Naive thymus-derived CD4-positive, alpha-beta T cell (primary cell): ENCODE measurements around the gene PARP15. TPM values are rescaled to one million over a fixed set of nuclear protein-coding genes. Genes with fewer than 3 reads are reported as not detected.

Experiments used
- ATAC-seq: fragments of 150-1000 bp; cut with Tn5 transposase; 2 replicates; pipeline ENCODE4 v1.10.0; 2021; ENCODE audit warnings: mild to moderate bottlenecking, moderate library complexity
- CTCF ChIA-PET: fragments of 350-600 bp; sonication (Branson Sonifier 250); formaldehyde crosslinking; loops from one replicate; lab custom pipeline; 2021; ENCODE audit warnings: antibody characterized with exemption; lab: Charles Lee
- POLR2A ChIA-PET: fragments of 350-600 bp; sonication (Branson Sonifier 250); formaldehyde crosslinking; loops from one replicate; lab custom pipeline; 2021; ENCODE audit warnings: antibody characterized with exemption, inconsistent platforms; lab: Charles Lee
- DNase-seq, 9 donors: peaks; one replicate each; pipeline versions ENCODE4 v3.0.0 to v3.0.0-alpha.2; 2020 to 2022; ENCODE audit warnings: mixed read lengths in 1 of 9
- H3K27ac ChIP-seq: one replicate; pipeline ENCODE4 v1.7.0; 2013; ENCODE audit warnings: mild to moderate bottlenecking, low read depth, low read length, moderate library complexity
- H3K27me3 ChIP-seq, 2 donors: one replicate each; pipeline ENCODE4 v1.7.0; 2013; ENCODE audit warnings: low read length in 2 of 2, mild to moderate bottlenecking in 2 of 2, moderate library complexity in 2 of 2; ENCODE audit not compliant: control insufficient read depth in 2 of 2, insufficient read depth in 2 of 2
- H3K36me3 ChIP-seq, 3 experiments: 1 replicate in 2 of 3; 2 replicates in 1 of 3; pipeline ENCODE4 v1.7.0; 2013; ENCODE audit warnings: low read length in 3 of 3, mild to moderate bottlenecking in 3 of 3, moderate library complexity in 1 of 3; ENCODE audit not compliant: insufficient read depth in 3 of 3, control insufficient read depth in 2 of 3
- H3K4me1 ChIP-seq, 2 donors: one replicate each; pipeline ENCODE4 v1.7.0; 2013; ENCODE audit warnings: low read length in 2 of 2, mild to moderate bottlenecking in 2 of 2, moderate library complexity in 1 of 2; ENCODE audit not compliant: control insufficient read depth in 2 of 2, insufficient read depth in 2 of 2
- H3K4me3 ChIP-seq: 2 replicates; pipeline ENCODE4 v1.7.0; 2013; ENCODE audit warnings: mild to moderate bottlenecking, low read length
- H3K9me3 ChIP-seq, 3 experiments: 1 replicate in 2 of 3; 2 replicates in 1 of 3; pipeline ENCODE4 v1.7.0; 2013; ENCODE audit warnings: low read length in 3 of 3; ENCODE audit not compliant: control insufficient read depth in 2 of 3
- H3K27ac Mint-ChIP-seq, 9 donors: one replicate each; pipeline ENCODE4 v1.8.0; 2020 to 2022; ENCODE audit warnings: mixed read lengths in 9 of 9, mild to moderate bottlenecking in 8 of 9, moderate library complexity in 5 of 9, inconsistent platforms in 2 of 9
- H3K27me3 Mint-ChIP-seq, 5 donors: one replicate each; pipeline ENCODE4 v1.8.0; 2021 to 2022; ENCODE audit warnings: mixed read lengths in 5 of 5, mild to moderate bottlenecking in 1 of 5
- H3K36me3 Mint-ChIP-seq, 5 donors: one replicate each; pipeline ENCODE4 v1.8.0; 2020 to 2022; ENCODE audit warnings: mixed read lengths in 5 of 5, mild to moderate bottlenecking in 3 of 5, inconsistent platforms in 1 of 5
- H3K4me1 Mint-ChIP-seq, 7 donors: one replicate each; pipeline ENCODE4 v1.8.0; 2020 to 2022; ENCODE audit warnings: mixed read lengths in 7 of 7, mild to moderate bottlenecking in 3 of 7, inconsistent platforms in 1 of 7
- H3K4me3 Mint-ChIP-seq, 10 donors: one replicate each; pipeline ENCODE4 v1.8.0; 2020 to 2022; ENCODE audit warnings: mild to moderate bottlenecking in 10 of 10, mixed read lengths in 10 of 10, moderate library complexity in 6 of 10, inconsistent platforms in 2 of 10
- H3K9me3 Mint-ChIP-seq, 11 donors: one replicate each; pipeline ENCODE4 v1.8.0; 2020 to 2022; ENCODE audit warnings: mixed read lengths in 11 of 11, mild to moderate bottlenecking in 4 of 11, inconsistent platforms in 1 of 11, moderate library complexity in 1 of 11
- intact Hi-C, 2 donors: fragments of 100-400 bp; cut with micrococcal nuclease; formaldehyde crosslinking; loops; one replicate each; pipeline ENCODE4 v1.15.1; 2023
- polyA plus RNA-seq, 2 donors: library from polyadenylated mRNA; unstranded; fragments of 300-500 nt; fragmentation: Illumina TruSeq; gene quantifications; one replicate each; pipeline ENCODE4 v1.2.3, GENCODE V29; 2021
- total RNA-seq, 6 experiments: library from RNA in 5 of 6; stranded (reverse) in 5 of 6; gene quantifications; 1 replicate in 5 of 6; 2 replicates in 1 of 6; pipeline ENCODE4 v1.2.3 and lab custom pipeline; 2021 to 2026

Gene PARP15
- total and polyA plus RNA-seq, 7 experiments from 2014 or later = 3.2 to 71.0 (median 46.7) TPM

DNA sequence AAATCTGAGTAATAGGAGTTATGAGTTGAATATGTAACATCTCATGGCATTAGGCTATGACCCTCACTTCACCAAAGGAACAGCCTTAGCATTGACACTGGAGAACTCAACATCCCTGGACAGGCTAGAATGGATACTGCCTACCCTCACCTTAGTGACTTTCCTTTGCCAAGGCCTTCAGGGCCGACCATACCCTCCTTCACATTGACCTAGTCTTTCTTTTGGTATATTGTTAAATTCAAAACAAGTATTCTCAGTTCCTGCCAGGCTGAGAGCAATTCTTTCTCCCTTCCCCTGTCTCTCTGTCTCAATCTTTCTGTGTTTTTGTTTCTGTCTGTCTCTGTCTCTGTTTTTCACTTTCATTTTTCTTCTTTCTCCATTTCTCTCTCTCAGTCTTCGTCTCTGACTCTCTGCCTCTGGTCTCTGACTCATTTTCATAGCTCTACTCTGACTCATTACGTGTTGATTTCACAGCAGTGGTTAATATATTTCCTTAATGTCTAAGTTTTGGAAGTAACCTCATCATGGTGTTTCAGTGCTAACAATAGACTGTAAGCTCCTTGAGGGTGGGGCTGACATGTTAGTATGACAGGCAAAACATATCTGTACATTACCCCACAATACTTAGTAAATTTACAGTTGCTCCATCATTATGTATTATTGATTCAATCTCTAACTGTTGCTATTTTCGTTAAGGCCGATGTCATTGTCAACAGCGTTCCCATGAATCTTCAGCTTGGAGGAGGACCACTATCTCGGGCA, 32.5 kb downstream of the PARP15 start:
- H3K27ac ChIP-seq = no peak overlapping the region
- peaks cover 10 to 51% (median 32%) of the 10 kb centered on the region in 5 donors for H3K36me3 Mint-ChIP-seq
- DNase-seq = peak in 1 of 9 donors; percentile 30

DNA sequence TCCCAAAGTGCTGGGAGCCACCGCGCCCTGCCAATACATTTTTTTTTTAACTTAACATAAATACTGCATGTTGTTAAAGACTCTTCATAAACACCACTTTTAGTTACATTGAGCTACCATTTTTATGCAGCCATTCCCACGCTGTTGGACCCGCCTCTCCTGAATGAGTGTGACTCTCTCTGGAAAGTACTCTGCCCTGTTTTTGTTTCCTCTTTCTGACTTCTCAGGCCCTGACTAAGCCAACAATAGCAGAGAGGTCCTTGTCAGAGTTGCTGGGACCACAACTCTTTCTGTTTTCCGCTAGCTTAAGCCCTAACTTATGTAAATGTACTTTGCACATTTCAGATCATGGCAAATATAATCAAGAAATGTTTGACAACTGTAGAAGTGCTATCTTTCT, 35.2 kb downstream of the PARP15 start:
- intact Hi-C loops = no loop called here

More for the DNA sequence above, 32.5 kb downstream of the PARP15 start:
- peaks cover 0 to 23% (median 6%) of the 10 kb centered on the region in 3 experiments for H3K36me3 ChIP-seq
- ATAC-seq = peak; percentile 73
- intact Hi-C loops = loop anchor here (1.0 to 5.0 kb wide), 4 partner anchors 33 to 70 kb away; partner anchors contain the start of genes DTX3L (in 2 of the 2), PARP9 (in 2 of the 2), PARP14 (in 1 of the 2) and PARP15 (in 1 of the 2)
- H3K27me3 Mint-ChIP-seq = no peaks in the 10 kb centered on the region
- ChIA-PET POLR2A (no interaction called here), CTCF (no interaction called here)
- peaks cover 5 to 33% (median 8%) of the 10 kb centered on the region in 7 donors for H3K4me1 Mint-ChIP-seq
- no peaks in the 10 kb centered on the region for H3K9me3 ChIP-seq
- H3K4me1 ChIP-seq = no peaks in the 10 kb centered on the region
- H3K9me3 Mint-ChIP-seq = peaks cover 0 to 3% (median 0%) of the 10 kb centered on the region in 11 donors
- no peaks in the 10 kb centered on the region for H3K27me3 ChIP-seq
- peak overlapping the region in 2 of 10 donors; percentile 72 to 74 for H3K4me3 Mint-ChIP-seq
- peak overlapping the region in 7 of 9 donors; percentile 39 to 96 (median 89) for H3K27ac Mint-ChIP-seq
- H3K4me3 ChIP-seq = no peak overlapping the region

GRCh38 chr3:122615303-122615702, 37.9 kb downstream of the PARP15 start:
- peaks cover 11 to 64% (median 35%) of the 10 kb centered on the region in 5 donors for H3K36me3 Mint-ChIP-seq
- H3K27me3 Mint-ChIP-seq = no peaks in the 10 kb centered on the region
- intact Hi-C loops = no loop called here
- Histone ChIP-seq H3K27ac (no peak overlapping the region), H3K9me3 (no peaks in the 10 kb centered on the region), H3K4me3 (no peak overlapping the region), H3K27me3 (no peaks in the 10 kb centered on the region), H3K36me3 (peaks cover 2 to 26% (median 11%) of the 10 kb centered on the region in 3 experiments), H3K4me1 (no peaks in the 10 kb centered on the region)
- DNase-seq (no peak), ATAC-seq (no peak)
- H3K27ac Mint-ChIP-seq = no peak overlapping the region
- no peak overlapping the region for H3K4me3 Mint-ChIP-seq
- H3K9me3 Mint-ChIP-seq = peaks cover 0 to 3% (median 0%) of the 10 kb centered on the region in 11 donors
- POLR2A ChIA-PET = no interaction called here
- CTCF ChIA-PET = no interaction called here
- peaks cover 0 to 13% (median under 1%) of the 10 kb centered on the region in 7 donors for H3K4me1 Mint-ChIP-seq

More for the DNA sequence above, 35.2 kb downstream of the PARP15 start:
- Histone ChIP-seq H3K4me1 (no peaks in the 10 kb centered on the region), H3K27ac (no peak overlapping the region), H3K36me3 (peaks cover 4 to 23% (median 6%) of the 10 kb centered on the region in 3 experiments), H3K27me3 (no peaks in the 10 kb centered on the region), H3K9me3 (no peaks in the 10 kb centered on the region), H3K4me3 (no peak overlapping the region)
- peaks cover 5 to 33% (median 7%) of the 10 kb centered on the region in 7 donors for H3K4me1 Mint-ChIP-seq
- no peak for ATAC-seq
- no peak overlapping the region for H3K27ac Mint-ChIP-seq
- H3K27me3 Mint-ChIP-seq = no peaks in the 10 kb centered on the region
- POLR2A ChIA-PET = interaction anchor here (0.7 kb wide), 1 partner anchor 87 kb away, joined by 3 read pairs; no protein-coding TSS in a partner anchor
- H3K9me3 Mint-ChIP-seq = peaks cover 0 to 3% (median 0%) of the 10 kb centered on the region in 11 donors
- CTCF ChIA-PET = no interaction called here
- H3K4me3 Mint-ChIP-seq = no peak overlapping the region
- DNase-seq = no peak
- H3K36me3 Mint-ChIP-seq = peaks cover 10 to 65% (median 38%) of the 10 kb centered on the region in 5 donors

DNA sequence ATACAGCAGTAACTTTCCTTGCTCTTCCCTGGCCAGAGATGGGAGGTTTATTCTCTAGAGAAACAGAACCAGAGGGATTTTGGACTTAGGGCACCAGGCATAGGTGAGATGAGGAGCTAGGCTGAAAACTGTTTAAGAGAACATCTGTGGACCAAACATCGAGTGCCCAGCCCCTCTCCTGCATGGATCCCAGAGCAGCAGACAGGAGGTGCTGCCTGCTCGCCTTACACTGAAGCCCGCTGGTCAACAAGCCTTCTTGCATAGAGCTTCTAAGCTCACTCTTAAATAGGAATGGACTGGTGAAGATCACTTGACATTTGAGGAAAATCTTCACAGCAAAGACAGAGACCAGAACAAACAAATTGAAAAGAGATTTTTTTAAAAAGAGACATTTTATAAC, 41.2 kb downstream of the PARP15 start:
- Mint-ChIP-seq H3K4me3 (no peak overlapping the region), H3K4me1 (peaks cover 0 to 11% (median 0%) of the 10 kb centered on the region in 7 donors), H3K9me3 (no peaks in the 10 kb centered on the region), H3K27ac (peak overlapping the region in 3 of 9 donors; percentile 4 to 67 (median 13)), H3K36me3 (peaks cover 22 to 68% (median 37%) of the 10 kb centered on the region in 5 donors), H3K27me3 (no peaks in the 10 kb centered on the region)
- no peaks in the 10 kb centered on the region for H3K27me3 ChIP-seq
- no peaks in the 10 kb centered on the region for H3K4me1 ChIP-seq
- ATAC-seq (no peak), DNase-seq (no peak)
- POLR2A ChIA-PET = interaction anchor here (0.6 kb wide), 1 partner anchor 260 kb away, joined by 3 read pairs; no protein-coding TSS in a partner anchor
- CTCF ChIA-PET = no interaction called here
- no peak overlapping the region for H3K27ac ChIP-seq
- no peak overlapping the region for H3K4me3 ChIP-seq
- peaks cover 0 to 36% (median 11%) of the 10 kb centered on the region in 3 experiments for H3K36me3 ChIP-seq
- intact Hi-C loops = no loop called here
- no peaks in the 10 kb centered on the region for H3K9me3 ChIP-seq

- Mint-ChIP-seq H3K27ac (no peak overlapping the region), H3K4me1 (peaks cover 0 to 12% (median 0%) of the 10 kb centered on the region in 7 donors), H3K4me3 (no peak overlapping the region), H3K36me3 (peaks cover 22 to 69% (median 38%) of the 10 kb centered on the region in 5 donors), H3K27me3 (no peaks in the 10 kb centered on the region), H3K9me3 (no peaks in the 10 kb centered on the region)
- Histone ChIP-seq H3K9me3 (no peaks in the 10 kb centered on the region), H3K27ac (no peak overlapping the region), H3K36me3 (peaks cover 0 to 38% (median 11%) of the 10 kb centered on the region in 3 experiments), H3K27me3 (no peaks in the 10 kb centered on the region), H3K4me1 (no peaks in the 10 kb centered on the region), H3K4me3 (no peak overlapping the region)
- intact Hi-C loops = no loop called here
- ChIA-PET POLR2A (no interaction called here), CTCF (no interaction called here)
- ATAC-seq = no peak
- DNase-seq = no peak
Observed at GRCh38 chr3:122619040-122619439, 41.6 kb downstream of the PARP15 start.

DNA sequence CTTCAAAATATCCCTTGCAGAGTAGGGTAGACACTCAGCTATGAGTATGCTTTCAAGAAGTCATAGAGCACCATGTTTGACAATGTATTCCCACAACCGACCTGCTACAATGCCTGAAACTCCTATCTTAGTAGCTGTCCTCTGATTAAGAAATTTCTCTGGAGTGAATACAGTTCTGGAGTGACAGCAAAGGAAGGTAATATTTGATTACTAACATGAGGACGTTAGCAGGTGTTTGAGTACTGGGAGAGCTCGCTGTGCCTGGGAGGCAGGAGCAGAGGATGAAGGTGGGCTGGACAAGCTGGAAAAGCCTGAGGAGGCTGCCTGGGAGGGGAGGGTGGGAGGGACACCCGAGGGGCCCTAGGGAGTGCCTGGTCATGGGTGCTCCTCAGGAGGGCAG, 42.9 kb downstream of the PARP15 start:
- no peaks in the 10 kb centered on the region for H3K9me3 Mint-ChIP-seq
- ATAC-seq = no peak
- Histone ChIP-seq H3K4me1 (no peaks in the 10 kb centered on the region), H3K27ac (no peak overlapping the region), H3K36me3 (peaks cover 0 to 38% (median 11%) of the 10 kb centered on the region in 3 experiments), H3K4me3 (no peak overlapping the region), H3K9me3 (no peaks in the 10 kb centered on the region), H3K27me3 (no peaks in the 10 kb centered on the region)
- ChIA-PET CTCF (interaction anchor here (2.5 kb wide), 1 partner anchor 59 kb away, joined by 11 read pairs; no protein-coding TSS in a partner anchor), POLR2A (no interaction called here)
- H3K4me1 Mint-ChIP-seq = peaks cover 0 to 7% (median 0%) of the 10 kb centered on the region in 7 donors
- peaks cover 22 to 69% (median 38%) of the 10 kb centered on the region in 5 donors for H3K36me3 Mint-ChIP-seq
- no peak for DNase-seq
- peak overlapping the region in 3 of 9 donors; percentile 21 to 87 (median 63) for H3K27ac Mint-ChIP-seq
- intact Hi-C loops = no loop called here
- no peak overlapping the region for H3K4me3 Mint-ChIP-seq
- no peaks in the 10 kb centered on the region for H3K27me3 Mint-ChIP-seq
